Endothelial cell of umbilical vein (primary cell): ENCODE measurements around the gene TNKS1BP1. TPM values are rescaled to one million over a fixed set of nuclear protein-coding genes. Genes with fewer than 3 reads are reported as not detected.

Source experiments
- BruUV-seq: library from RNA; stranded (reverse); fragments of 400-500 nt; replicated peaks from 2 replicates; lab custom pipeline; 2021; lab: Mats Ljungman, UMichigan
- CTCF ChIA-PET: fragments of 300-600, 350-600 bp; sonication (Branson Sonifier 250); formaldehyde crosslinking; loops from one replicate; lab custom pipeline; 2021; ENCODE audit warnings: antibody characterized with exemption, inconsistent platforms; lab: Charles Lee
- POLR2A ChIA-PET: fragments of 300-600, 350-600 bp; sonication (Branson Sonifier 250); formaldehyde crosslinking; loops from one replicate; lab custom pipeline; 2021; ENCODE audit warnings: antibody characterized with exemption, inconsistent platforms; lab: Charles Lee
- DNase-seq: peaks from one replicate; pipeline ENCODE4 v3.0.0-alpha.2; 2011; ENCODE audit warnings: low read depth, low spot score
- FAIRE-seq: peaks from 2 replicates; lab custom pipeline; 2011; peaks lifted over from hg19 to GRCh38; lab: Jason Lieb, UNC
- H2AFZ ChIP-seq: 2 replicates; pipeline ENCODE4 v1.6.0; 2012; ENCODE audit warnings: low read depth, low read length, control low read depth, inconsistent platforms
- H3K27ac ChIP-seq: 2 replicates; pipeline ENCODE4 v1.5.1; 2011; ENCODE audit warnings: low read depth, mild to moderate bottlenecking, control low read depth, low read length, moderate library complexity; ENCODE audit not compliant: insufficient read depth
- H3K27me3 ChIP-seq, 2 experiments: 2 replicates each; pipeline versions ENCODE4 v1.6.0 to v1.6.1; 2011; ENCODE audit warnings: low read length in 2 of 2, mixed read lengths in 1 of 2; ENCODE audit not compliant: control insufficient read depth in 2 of 2, insufficient read depth in 2 of 2
- H3K36me3 ChIP-seq, 2 experiments: 2 replicates in 1 of 2; 3 replicates in 1 of 2; pipeline ENCODE4 v1.5.1; 2011; ENCODE audit warnings: low read length in 2 of 2, mild to moderate bottlenecking in 1 of 2, moderate library complexity in 1 of 2; ENCODE audit not compliant: control insufficient read depth in 2 of 2, insufficient read depth in 2 of 2; ENCODE audit errors: extremely low read depth in 1 of 2
- H3K4me1 ChIP-seq: 3 replicates; pipeline ENCODE4 v1.5.1; 2011; ENCODE audit warnings: mild to moderate bottlenecking, low read length; ENCODE audit not compliant: control insufficient read depth, insufficient read depth; ENCODE audit errors: extremely low read depth
- H3K4me2 ChIP-seq: 2 replicates; pipeline ENCODE4 v1.6.1; 2011; ENCODE audit warnings: low read length, control low read depth, mixed read lengths; ENCODE audit not compliant: insufficient read depth
- H3K4me3 ChIP-seq, 3 experiments: fragments of 200-600 bp in 1 of 3; sonication (generic), shearing (Covaris generic) in 1 of 3; replicated peaks in 1 of 3; 2 replicates each; pipeline ENCODE4 v1.5.1; 2011 to 2016; ENCODE audit warnings: control low read depth in 3 of 3, low read length in 3 of 3, mild to moderate bottlenecking in 2 of 3, inconsistent platforms in 1 of 3, low read depth in 1 of 3, moderate library complexity in 1 of 3; ENCODE audit not compliant: insufficient read depth in 1 of 3
- H3K79me2 ChIP-seq: 2 replicates; pipeline ENCODE4 v1.6.0; 2012; ENCODE audit warnings: low read length, inconsistent platforms; ENCODE audit not compliant: control insufficient read depth, insufficient read depth
- H3K9ac ChIP-seq: replicated peaks from 2 replicates; pipeline ENCODE3; 2011; ENCODE audit warnings: low read length, control low read depth; ENCODE audit not compliant: insufficient read depth; ENCODE audit errors: extremely low read depth
- H3K9me1 ChIP-seq: replicated peaks from 3 replicates; pipeline ENCODE4 v1.6.0; 2011; ENCODE audit warnings: mild to moderate bottlenecking, low read length; ENCODE audit not compliant: control insufficient read depth, insufficient read depth; ENCODE audit errors: extremely low read depth
- H3K9me3 ChIP-seq: replicated peaks from 2 replicates; pipeline ENCODE4 v1.5.1; 2012; ENCODE audit warnings: low read length, inconsistent platforms; ENCODE audit not compliant: control insufficient read depth, insufficient read depth
- H4K20me1 ChIP-seq: replicated peaks from 2 replicates; pipeline ENCODE3; 2011; ENCODE audit warnings: mild to moderate bottlenecking, low read length; ENCODE audit not compliant: control insufficient read depth, insufficient read depth; ENCODE audit errors: extremely low read depth
- EZH2 ChIP-seq: IDR thresholded peaks from 2 replicates; pipeline ENCODE4 v1.6.1; 2012; ENCODE audit warnings: borderline replicate concordance, low read depth, mild to moderate bottlenecking, moderate library complexity, low read length, inconsistent platforms; ENCODE audit not compliant: severe bottlenecking
- FOS ChIP-seq: IDR thresholded peaks from 2 replicates; pipeline ENCODE4 v1.6.1; 2011; ENCODE audit warnings: mild to moderate bottlenecking, low read length, moderate library complexity, borderline replicate concordance; ENCODE audit not compliant: insufficient read depth
- GATA2 ChIP-seq: IDR thresholded peaks from 2 replicates; pipeline ENCODE4 v1.7.0; 2011; ENCODE audit warnings: low read depth, mild to moderate bottlenecking, moderate library complexity, mixed read lengths, low read length; ENCODE audit not compliant: insufficient read length, insufficient read depth
- JUN ChIP-seq: IDR thresholded peaks from 2 replicates; pipeline ENCODE4 v1.6.1; 2011; ENCODE audit warnings: borderline replicate concordance, low read depth; ENCODE audit not compliant: insufficient read length, insufficient read depth
- MYC ChIP-seq: IDR thresholded peaks from one replicate; pipeline ENCODE4 v1.6.1; 2011; ENCODE audit warnings: mild to moderate bottlenecking, low read depth, low read length
- POLR2A ChIP-seq: IDR thresholded peaks from 2 replicates; pipeline ENCODE4 v1.6.1; 2012; ENCODE audit warnings: low read depth, mild to moderate bottlenecking, control low read depth, low read length
- POLR2AphosphoS5 ChIP-seq: IDR thresholded peaks from 2 replicates; pipeline ENCODE4 v1.6.1; 2012; ENCODE audit warnings: low read depth, mild to moderate bottlenecking, control low read depth, low read length, moderate library complexity; ENCODE audit not compliant: insufficient read depth
- dilution Hi-C: fragments of 300-500 bp; cut with MboI; formaldehyde crosslinking; loops from one replicate; pipeline ENCODE4 v1.15.0; 2019; ENCODE audit warnings: low sequenced_read_pairs; ENCODE audit not compliant: extremely low pct_ligation_motif_present
- intact Hi-C: fragments of 100-400 bp; cut with micrococcal nuclease; formaldehyde crosslinking; loops from one replicate; pipeline ENCODE4 v1.10.0; 2022
- polyA plus RNA-seq, 4 experiments: library from polyadenylated mRNA; depleted of rRNA in 3 of 4; stranded (reverse) in 3 of 4; unstranded in 1 of 4; fragments of >200 nt; gene quantifications; 2 replicates each; pipeline versions ENCODE4 v1.2.1 to v1.2.3, GENCODE V29; 2011 to 2012; ENCODE audit warnings: missing spikeins in 1 of 4
- total RNA-seq: library from RNA; stranded (reverse); gene quantifications from 2 replicates; pipeline ENCODE4 v1.2.3, GENCODE V29; 2021
- TF ChIP-seq, protein P1 (sequence below), 2 donors: IDR thresholded peaks; 1 replicate in 1 of 2; 2 replicates in 1 of 2; pipeline ENCODE4 v1.5.1; 2011; ENCODE audit warnings: low read length in 2 of 2, mild to moderate bottlenecking in 2 of 2, moderate library complexity in 2 of 2, control low read depth in 1 of 2, inconsistent platforms in 1 of 2, low read depth in 1 of 2; ENCODE audit not compliant: insufficient read depth in 1 of 2; ENCODE audit errors: extremely low read depth in 1 of 2
- TF ChIP-seq, protein P2 (sequence below): IDR thresholded peaks from 2 replicates; pipeline ENCODE4 v1.6.1; 2011; ENCODE audit not compliant: insufficient read depth, insufficient read length

The TNKS1BP1 gene
- total and polyA plus RNA-seq, 2 donors (not counting 3 experiments of a cell fraction or from before 2014, with no cell fraction given), result 54.6 to 111 TPM

DNA sequence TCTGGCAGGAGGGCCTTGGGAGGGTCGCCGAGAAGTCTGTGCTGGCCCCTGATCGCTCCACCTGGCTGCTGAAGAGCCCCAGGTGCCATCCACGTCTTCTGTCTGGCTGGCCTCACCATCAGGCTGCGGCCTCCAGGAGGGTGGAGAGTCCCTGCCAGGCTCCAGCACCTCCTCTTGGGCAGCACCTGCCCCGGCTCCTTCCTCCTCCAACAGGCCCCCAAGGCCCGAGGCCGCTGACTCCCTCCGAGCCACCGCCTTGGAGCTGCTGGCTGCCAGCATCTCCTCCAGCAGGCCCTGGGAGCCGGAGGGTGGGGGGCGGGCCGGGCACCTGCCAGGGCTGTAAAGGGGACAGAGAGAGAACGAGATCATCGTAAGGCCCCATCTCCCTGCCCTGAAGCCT, 22.3 kb downstream of the TNKS1BP1 start:
- Histone ChIP-seq H3K4me3 (no peak overlapping the region), H3K27me3 (no peaks in the 10 kb centered on the region), H3K79me2 (peaks cover 28% of the 10 kb centered on the region), H2AFZ (no peak overlapping the region), H3K4me1 (peaks cover 1% of the 10 kb centered on the region), H3K9ac (no peak overlapping the region), H3K27ac (no peak overlapping the region), H3K36me3 (peaks cover 25 to 52% of the 10 kb centered on the region in 2 experiments), H3K9me3 (no peaks in the 10 kb centered on the region), H3K9me1 (no peaks in the 10 kb centered on the region), H3K4me2 (no peak overlapping the region), H4K20me1 (no peaks in the 10 kb centered on the region)
- ChIA-PET POLR2A (no interaction called here), CTCF (no interaction called here)
- DNase-seq (no peak), FAIRE-seq (no peak)
- dilution Hi-C loops (no loop called here), intact Hi-C loops (no loop called here)
- TF ChIP-seq MYC (no peak), FOS (no peak), GATA2 (no peak), EZH2 (no peak), POLR2AphosphoS5 (no peak), POLR2A (no peak), JUN (no peak)
- TF ChIP-seq, protein P1, sequence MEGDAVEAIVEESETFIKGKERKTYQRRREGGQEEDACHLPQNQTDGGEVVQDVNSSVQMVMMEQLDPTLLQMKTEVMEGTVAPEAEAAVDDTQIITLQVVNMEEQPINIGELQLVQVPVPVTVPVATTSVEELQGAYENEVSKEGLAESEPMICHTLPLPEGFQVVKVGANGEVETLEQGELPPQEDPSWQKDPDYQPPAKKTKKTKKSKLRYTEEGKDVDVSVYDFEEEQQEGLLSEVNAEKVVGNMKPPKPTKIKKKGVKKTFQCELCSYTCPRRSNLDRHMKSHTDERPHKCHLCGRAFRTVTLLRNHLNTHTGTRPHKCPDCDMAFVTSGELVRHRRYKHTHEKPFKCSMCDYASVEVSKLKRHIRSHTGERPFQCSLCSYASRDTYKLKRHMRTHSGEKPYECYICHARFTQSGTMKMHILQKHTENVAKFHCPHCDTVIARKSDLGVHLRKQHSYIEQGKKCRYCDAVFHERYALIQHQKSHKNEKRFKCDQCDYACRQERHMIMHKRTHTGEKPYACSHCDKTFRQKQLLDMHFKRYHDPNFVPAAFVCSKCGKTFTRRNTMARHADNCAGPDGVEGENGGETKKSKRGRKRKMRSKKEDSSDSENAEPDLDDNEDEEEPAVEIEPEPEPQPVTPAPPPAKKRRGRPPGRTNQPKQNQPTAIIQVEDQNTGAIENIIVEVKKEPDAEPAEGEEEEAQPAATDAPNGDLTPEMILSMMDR (IDR thresholded peaks at IDR 0.05; ENCODE audit: extremely low read depth in 1 of 2, insufficient read depth in 1 of 2, low read depth in 1 of 2, low read length in 2 of 2), result no peak
- TF ChIP-seq, protein P2, sequence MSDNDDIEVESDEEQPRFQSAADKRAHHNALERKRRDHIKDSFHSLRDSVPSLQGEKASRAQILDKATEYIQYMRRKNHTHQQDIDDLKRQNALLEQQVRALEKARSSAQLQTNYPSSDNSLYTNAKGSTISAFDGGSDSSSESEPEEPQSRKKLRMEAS, result no peak
- no TSS peak for BruUV-seq
